GM21825 (cell line): Measurements from ENCODE around the gene ME1.
A peak's percentile ranks its signal among the peaks of the same experiment; 100 is the strongest.
"Not testable (repeated sequence)": the region's sequence is repeated elsewhere in the genome, so short reads cannot be mapped to it uniquely, and the experiment has no call there.

ENCODE experiments used
- ATAC-seq: cut with Tn5 transposase; IDR thresholded peaks from one replicate; pipeline ENCODE4 v1.9.1; 2021; ENCODE audit warnings: mild to moderate bottlenecking, moderate library complexity; ENCODE audit not compliant: unreplicated experiment

ME1 gene

GRCh38 chr6:83270971-83271719 lies 159.7 kb downstream of the ME1 start:
- ATAC-seq: no peak

DNA sequence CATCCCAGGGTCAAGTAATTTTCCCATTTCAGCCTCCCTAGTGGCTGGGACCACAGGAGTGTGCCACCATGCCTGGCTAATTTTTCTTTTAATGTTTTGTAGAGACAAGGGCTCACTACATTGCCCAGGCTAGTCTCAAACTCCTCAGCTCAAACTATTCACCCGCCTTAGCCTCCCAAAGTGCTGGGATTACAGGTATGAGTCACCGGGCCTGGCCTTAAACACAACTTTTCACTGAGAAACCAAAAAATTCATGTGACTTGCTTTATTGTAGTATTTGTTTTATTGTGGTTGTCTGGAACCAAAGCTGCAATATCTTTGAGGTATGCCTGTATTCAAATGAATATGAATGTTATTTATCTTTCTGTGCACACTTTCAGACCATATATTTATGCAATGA lies 165.5 kb downstream of the ME1 start:
- ATAC-seq: no peak

GRCh38 chr6:83260577-83260976 lies 170.3 kb downstream of the ME1 start:
- no peak for ATAC-seq

GRCh38 chr6:83258517-83258916 lies 172.3 kb downstream of the ME1 start:
- ATAC-seq: no peak

DNA sequence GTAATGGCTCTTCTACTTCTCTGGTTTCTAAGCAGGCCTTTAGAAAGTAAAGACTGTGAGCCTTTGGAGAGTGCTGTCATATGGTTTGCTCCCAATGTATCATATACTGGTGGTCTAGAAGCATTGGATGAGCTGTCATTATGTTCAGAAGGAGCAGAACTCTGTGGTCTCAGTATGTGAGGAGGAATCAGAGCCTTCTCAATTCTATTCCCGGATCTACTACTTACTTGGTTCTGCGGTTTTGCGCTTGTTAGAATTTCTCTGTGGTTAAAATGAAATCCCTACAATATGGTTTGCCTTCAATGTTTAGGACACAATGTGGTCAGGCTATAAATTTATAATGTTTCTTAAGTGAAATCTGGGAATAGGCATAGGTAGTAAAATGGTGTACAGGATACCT lies 173.1 kb downstream of the ME1 start:
- no peak for ATAC-seq

DNA sequence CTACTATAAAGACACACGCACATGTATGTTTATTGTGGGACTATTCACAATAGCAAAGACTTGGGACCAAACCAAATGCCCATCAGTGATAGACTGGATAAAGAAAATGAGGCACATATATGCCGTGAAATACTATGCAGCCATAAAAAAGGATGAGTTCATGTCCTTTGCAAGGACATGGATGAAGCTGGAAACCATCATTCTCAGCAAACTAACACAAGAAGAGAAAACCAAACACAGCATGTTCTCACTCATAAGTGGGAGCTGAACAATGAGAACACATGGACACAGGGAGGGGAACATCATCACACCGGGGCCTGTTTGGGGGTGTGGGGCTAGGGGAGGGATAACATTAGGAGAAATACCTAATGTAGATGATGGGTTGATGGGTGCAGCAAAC lies 174.1 kb downstream of the ME1 start:
- ATAC-seq: not testable (repeated sequence)

DNA sequence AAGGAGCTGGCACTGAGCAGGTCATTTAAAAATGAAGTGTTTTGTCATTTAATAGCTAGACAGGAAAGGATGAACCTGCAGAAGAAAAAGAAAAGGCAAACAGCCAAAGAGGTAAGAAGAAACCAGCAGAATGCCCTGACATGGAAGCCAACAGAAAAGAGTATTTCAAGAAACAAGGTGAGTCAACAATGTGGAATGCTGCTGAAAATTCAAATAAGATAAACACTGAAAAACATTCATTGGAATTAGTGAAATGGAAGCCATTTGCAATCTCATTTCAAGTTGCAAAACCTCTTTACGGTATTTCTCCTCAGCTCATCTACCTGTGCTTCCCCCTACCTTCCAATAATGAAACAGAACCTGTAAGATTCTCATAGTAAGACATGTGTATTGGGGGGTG lies 178.1 kb downstream of the ME1 start:
- ATAC-seq: no peak

DNA sequence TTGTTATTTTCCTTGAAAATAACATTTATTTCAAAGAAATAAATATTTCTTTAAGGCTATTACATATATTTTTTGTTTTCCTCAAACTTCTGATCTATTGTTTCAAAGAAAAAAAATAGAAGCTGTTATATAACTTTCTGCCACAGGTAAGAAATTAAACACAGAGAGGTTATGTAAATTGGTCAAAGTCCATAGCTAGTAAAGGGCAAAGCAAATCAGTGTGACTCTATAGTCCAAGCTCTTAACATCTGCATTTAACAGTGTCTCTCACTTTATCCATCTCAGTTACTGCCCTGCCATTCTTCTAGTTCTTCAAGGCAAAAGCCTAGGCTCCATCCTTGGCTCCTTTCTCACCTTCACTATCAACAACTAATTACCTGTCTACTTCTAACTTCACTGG lies 180.6 kb downstream of the ME1 start:
- no peak for ATAC-seq

GRCh38 chr6:83247471-83247870 lies 183.4 kb downstream of the ME1 start:
- no peak for ATAC-seq

DNA sequence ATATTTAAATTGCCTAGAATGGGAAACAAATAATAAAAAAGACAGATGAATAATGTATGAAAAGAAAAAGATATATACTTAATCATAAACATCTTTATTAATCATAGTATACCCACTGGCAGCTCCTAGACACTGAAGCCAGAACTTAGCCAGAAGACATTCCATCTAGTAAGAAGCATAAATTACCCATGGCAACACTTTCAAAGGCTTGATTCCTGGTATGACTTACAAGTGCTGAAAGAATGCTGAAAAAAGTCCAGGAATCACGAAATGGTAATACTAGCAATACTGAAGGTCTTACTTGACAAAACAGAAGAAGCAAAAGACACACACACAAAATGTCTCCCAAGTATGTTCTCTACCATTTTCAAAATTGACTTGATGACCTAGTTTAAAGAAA lies 199.7 kb downstream of the ME1 start:
- no peak for ATAC-seq

- ATAC-seq: no peak
Measured at GRCh38 chr6:83226517-83226916, 204.3 kb downstream of the ME1 start.

GRCh38 chr6:83221889-83222479 lies 208.9 kb downstream of the ME1 start:
- no peak for ATAC-seq

DNA sequence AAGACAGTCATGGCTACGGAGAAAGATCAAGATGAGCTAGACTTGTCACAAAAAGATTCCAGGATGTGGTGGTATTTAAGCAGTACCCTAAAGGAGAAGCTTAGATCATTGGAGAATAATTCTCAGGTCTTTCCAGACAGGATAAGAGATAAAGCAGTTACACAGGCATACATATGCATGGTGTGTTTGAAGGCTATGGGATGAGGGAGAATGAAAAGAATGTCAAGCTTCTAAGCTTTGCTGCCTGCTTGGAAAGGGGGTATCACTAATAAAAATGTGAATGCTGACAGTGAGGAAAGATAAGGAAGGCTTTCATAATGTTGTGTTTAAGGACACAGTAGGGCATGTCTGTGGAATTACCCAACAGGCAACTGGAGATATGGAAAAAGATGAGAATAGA lies 209.6 kb downstream of the ME1 start:
- ATAC-seq: no peak

- ATAC-seq: no peak
Measured at GRCh38 chr6:83220121-83220520, 210.7 kb downstream of the ME1 start.

GRCh38 chr6:83218646-83219045 lies 212.2 kb downstream of the ME1 start:
- ATAC-seq: no peak

- no peak for ATAC-seq
Measured at GRCh38 chr6:83216806-83217205, 214.0 kb downstream of the ME1 start.

- ATAC-seq: peak; percentile 99
Measured at GRCh38 chr6:83215131-83216047, 215.5 kb downstream of the ME1 start.

GRCh38 chr6:83202031-83202430 lies 228.8 kb downstream of the ME1 start:
- no peak for ATAC-seq

DNA sequence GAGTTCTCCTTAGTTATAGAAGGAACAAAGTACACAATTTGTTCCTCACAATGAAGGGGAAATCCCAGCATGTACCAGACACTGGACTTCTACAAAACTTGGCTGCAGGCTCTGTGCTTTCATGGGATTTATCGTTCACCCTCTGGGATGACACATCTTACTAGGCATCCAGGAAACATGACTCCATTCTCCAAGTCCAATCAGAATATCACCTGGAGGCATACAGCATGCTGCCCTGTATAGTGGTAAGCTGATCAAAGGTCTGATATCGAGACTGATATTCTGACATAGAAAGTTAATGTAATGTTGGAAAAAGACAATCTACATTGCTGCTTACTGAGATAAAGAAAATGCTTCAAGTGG lies 231.0 kb downstream of the ME1 start:
- no peak for ATAC-seq

GRCh38 chr6:83199173-83199862 lies 231.5 kb downstream of the ME1 start:
- peak; percentile 53 for ATAC-seq

- ATAC-seq: no peak
Measured at GRCh38 chr6:83198486-83199172, 232.2 kb downstream of the ME1 start.
